Umbilical cord (tissue), 2 donors: ENCODE results near the gene HRAS. TPM values are rescaled to one million over a fixed set of nuclear protein-coding genes. Genes with fewer than 3 reads are reported as not detected.

Experiments used
- DNase-seq: peaks from one replicate; pipeline ENCODE4 v3.0.0-alpha.2; 2015; ENCODE audit warnings: low spot score
- total RNA-seq: library from RNA; depleted of rRNA; stranded (reverse); fragments of >200 nt; gene quantifications from one replicate; pipeline ENCODE4 v1.2.3, GENCODE V29; 2014; ENCODE audit warnings: low replicate concordance; ENCODE audit not compliant: insufficient read depth

HRAS gene
- total RNA-seq, 1 donor from 2014 or later: 46.5 TPM

GRCh38 chr11:496834-497564, 38.4 kb downstream of the HRAS start:
- no peak for DNase-seq

GRCh38 chr11:495537-495931, 39.8 kb downstream of the HRAS start:
- no peak for DNase-seq

GRCh38 chr11:494761-495536, 40.4 kb downstream of the HRAS start:
- no peak for DNase-seq

- no peak for DNase-seq
Measured at GRCh38 chr11:492427-493226, 42.7 kb downstream of the HRAS start.

GRCh38 chr11:491358-491757, 44.0 kb downstream of the HRAS start:
- no peak for DNase-seq

DNA sequence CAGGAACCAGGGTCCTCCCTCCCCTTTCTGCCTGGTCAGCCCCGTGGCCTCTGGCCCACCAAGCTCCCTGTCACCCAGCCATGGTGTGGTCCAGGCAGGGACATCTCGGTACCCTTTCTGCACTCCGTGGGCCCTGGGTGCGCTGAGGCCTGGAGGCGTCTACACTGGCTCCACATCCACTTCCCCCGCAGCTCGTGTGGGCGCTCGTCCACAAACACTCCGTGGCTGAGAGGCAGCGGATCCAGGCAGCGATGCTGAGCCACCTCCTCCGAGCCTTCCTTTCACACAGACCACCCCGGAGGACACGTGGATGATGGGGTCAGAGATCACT, 44.5 kb downstream of the HRAS start:
- DNase-seq: no peak

DNA sequence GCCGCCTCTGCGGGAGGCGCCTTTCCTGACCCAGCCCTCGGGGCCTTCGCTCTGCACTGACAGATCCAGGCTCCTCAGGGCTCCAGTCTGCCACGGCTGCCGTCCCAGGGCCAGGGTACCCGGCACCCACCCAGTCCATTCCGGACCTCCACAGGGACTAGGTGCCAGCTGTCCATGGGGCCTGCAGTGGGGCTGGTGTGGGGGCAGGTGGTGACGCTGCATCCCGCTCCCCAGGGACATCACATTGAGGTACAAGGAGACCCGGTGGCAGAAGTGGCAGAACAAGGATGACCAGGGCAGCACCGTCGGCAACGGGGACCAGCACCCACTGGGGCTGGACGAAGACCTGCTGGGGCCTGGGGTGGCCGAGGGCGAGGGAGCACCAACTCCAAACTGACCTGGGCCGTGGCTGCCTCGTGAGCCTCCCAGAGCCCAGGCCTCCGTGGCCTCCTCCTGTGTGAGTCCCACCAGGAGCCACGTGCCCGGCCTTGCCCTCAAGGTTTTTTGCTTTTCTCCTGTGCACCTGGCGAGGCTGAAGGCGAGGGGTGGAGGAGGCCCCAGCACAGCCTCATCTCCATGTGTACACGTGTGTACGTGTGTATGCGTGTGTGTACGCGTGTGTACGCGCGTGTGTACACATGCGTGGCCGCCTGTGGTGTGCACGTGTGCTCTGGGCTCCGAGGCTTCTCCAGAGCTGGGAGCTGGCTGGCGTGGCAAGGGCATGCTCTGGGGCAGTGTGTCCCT, 45.0 kb downstream of the HRAS start:
- no peak for DNase-seq

DNA sequence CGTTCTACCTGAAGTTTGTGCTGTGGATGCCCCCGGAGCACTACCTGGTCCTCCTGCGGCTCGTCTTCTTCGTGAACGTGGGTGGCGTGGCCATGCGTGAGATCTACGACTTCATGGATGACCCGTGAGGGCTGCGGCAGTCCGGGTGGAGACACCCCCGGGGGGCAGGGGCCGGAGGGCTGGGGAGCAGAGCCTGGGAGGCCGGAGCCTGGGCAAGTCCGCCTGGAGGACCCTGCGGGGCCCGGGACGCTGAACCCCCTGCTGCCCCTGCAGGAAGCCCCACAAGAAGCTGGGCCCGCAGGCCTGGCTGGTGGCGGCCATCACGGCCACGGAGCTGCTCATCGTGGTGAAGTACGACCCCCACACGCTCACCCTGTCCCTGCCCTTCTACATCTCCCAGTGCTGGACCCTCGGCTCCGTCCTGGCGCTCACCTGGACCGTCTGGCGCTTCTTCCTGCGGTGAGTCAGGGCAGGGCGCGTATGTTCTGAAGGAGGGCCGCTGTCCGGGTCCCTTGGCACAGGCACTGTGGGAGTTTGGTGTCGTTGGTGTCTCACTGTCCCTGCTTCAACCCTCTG, 45.7 kb downstream of the HRAS start:
- DNase-seq: no peak

DNA sequence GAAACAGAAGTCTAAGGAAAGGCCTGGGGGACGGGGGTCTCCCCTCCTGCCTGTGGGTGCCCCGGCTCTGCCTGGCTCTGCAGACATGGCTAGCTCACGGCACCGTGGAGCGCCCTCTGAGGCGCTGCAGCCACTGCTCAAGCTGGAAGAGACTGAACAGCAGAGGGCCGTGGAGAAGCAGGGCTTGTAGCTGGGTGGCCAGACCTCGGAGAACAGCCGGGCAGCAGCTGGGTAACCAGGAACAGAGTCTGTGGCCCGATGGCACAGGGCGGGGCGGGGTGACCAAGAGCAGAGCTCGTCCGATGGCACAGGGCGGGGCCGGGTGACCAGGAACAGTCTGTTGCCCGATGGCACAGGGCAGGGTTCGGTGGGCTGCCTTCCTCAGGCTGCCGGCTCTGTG, 46.4 kb downstream of the HRAS start:
- DNase-seq: no peak

DNA sequence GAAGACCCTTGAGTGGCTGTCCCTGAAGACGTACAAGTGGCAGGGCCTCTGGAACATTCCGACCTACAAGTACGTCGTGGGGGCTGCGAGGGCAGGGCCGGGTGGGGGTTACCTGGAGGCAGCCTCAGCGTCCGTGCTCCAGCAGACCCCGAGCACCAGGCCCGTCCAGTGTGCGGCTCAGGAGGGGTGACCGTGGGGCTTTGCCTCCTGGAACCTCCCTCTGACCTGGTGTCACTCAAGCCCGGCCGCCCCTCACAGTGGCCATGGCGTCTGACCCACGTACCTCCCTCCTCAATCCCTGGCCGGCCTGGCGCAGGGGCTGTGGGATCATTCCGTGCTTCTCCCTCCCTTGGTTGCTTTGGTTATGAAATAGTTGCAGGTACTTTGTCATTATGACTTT, 46.8 kb downstream of the HRAS start:
- DNase-seq: no peak

GRCh38 chr11:488062-488461, 47.3 kb downstream of the HRAS start:
- no peak for DNase-seq

DNA sequence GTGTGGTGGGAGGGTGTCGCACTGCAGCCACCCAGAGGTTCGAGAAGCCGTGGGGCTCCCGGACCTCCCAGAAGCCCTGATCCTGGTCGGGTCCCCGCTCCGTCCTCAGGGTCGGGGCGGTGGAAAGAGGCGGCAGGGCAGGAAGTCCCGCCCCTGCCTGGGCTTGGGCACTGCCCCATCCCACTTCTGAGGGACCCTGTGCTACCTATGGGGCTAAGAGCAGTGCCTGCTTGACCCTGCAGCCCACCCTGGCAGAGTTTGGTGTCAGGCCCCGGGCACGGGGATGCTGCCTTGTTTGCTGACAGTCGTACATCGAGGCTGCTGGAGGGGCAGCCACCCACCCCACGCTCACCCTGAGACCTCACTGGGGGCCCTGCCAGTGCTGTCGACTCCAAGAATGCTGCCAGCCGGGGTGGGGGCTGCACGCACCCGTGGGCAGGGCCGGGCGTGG, 47.8 kb downstream of the HRAS start:
- no peak for DNase-seq

DNA sequence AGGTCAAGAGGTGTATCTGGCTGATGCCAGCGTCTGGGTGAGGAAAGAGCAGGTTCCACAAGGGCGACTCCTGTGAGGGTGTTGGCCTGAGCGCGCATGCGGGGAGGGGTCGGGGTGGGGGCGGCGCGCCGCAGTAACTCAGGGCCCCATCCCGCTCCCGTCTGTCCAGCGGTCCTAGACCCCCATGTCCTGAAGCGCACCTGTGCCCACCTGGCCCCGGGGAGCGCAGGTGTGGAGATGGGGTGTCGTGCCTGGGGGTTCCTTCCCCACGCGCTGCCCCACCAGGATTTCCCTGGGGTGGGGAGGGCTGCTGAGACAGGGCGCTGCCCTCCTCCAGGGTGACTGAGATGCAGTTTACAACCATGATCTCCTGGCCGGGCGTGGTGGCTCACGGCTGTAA, 49.2 kb downstream of the HRAS start:
- DNase-seq: no peak

DNA sequence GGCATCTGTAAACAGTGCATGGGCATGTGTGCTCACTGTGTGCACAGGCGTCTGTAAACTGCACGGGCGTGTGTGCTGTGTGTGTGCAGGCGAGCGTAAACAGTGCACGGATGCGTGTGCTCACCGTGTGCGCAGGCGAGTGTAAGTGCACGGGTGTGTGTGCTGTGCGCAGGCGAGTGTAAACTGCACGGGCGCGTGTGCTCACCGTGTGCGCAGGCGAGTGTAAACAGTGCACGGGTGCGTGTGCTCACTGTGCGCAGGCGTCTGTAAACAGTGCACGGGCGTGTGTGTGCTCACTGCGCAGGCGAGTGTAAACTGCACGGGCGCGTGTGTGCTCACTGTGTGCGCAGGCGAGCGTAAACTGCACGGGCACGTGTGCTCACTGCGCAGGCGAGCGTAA, 50.8 kb downstream of the HRAS start:
- DNase-seq: no peak

Other genes starting within 250 kb of the HRAS start
- gene PGGHG, start 246.4 kb downstream of the HRAS start, total RNA-seq: 9.1 TPM
- 0.96 TPM for gene IFITM5, start 236.1 kb downstream of the HRAS start, total RNA-seq
- gene IFITM2, start 227.8 kb downstream of the HRAS start, total RNA-seq: 5.5 TPM
- 25.3 TPM for gene IFITM1, start 221.5 kb downstream of the HRAS start, total RNA-seq
- 47.2 TPM for gene IFITM3, start 214.7 kb downstream of the HRAS start, total RNA-seq
- gene B4GALNT4, start 166.1 kb downstream of the HRAS start, total RNA-seq: 7.2 TPM
- 36.6 TPM for gene PKP3, start 141.4 kb downstream of the HRAS start, total RNA-seq
- 10.8 TPM for gene SIGIRR, start 120.6 kb downstream of the HRAS start, total RNA-seq
- 5.1 TPM for gene ANO9, start 93.6 kb downstream of the HRAS start, total RNA-seq
- 73.4 TPM for gene PTDSS2, start 85.3 kb downstream of the HRAS start, total RNA-seq
- gene RNH1, start 28.3 kb downstream of the HRAS start, total RNA-seq: 132 TPM
- gene LRRC56, start 2.0 kb upstream of the HRAS start, total RNA-seq: not detected
- gene LMNTD2, start 25.2 kb upstream of the HRAS start, total RNA-seq: 0.48 TPM
- gene RASSF7, start 25.4 kb upstream of the HRAS start, total RNA-seq: 1.7 TPM
- gene PHRF1, start 40.9 kb upstream of the HRAS start, total RNA-seq: 31.5 TPM
- 16.6 TPM for gene IRF7, start 80.4 kb upstream of the HRAS start, total RNA-seq
- gene CDHR5, start 89.4 kb upstream of the HRAS start, total RNA-seq: not detected
- gene SCT, start 91.6 kb upstream of the HRAS start, total RNA-seq: not detected
- not detected for gene DRD4, start 101.7 kb upstream of the HRAS start, total RNA-seq
- 54.9 TPM for gene DEAF1, start 159.6 kb upstream of the HRAS start, total RNA-seq
- gene TMEM80, start 160.2 kb upstream of the HRAS start, total RNA-seq: 7.7 TPM
- gene EPS8L2, start 170.7 kb upstream of the HRAS start, total RNA-seq: 28.6 TPM
- gene TALDO1, start 211.9 kb upstream of the HRAS start, total RNA-seq: 76.1 TPM
- gene GATD1, start 241.9 kb upstream of the HRAS start, total RNA-seq: 26.2 TPM